Measurements from ENCODE around the gene VGLL3. TPM values are rescaled to one million over a fixed set of nuclear protein-coding genes. Genes with fewer than 3 reads are reported as not detected.

The VGLL3 gene
- total RNA-seq = 12.7 and 43.7 TPM in 2 replicates

GRCh38 chr3:86990734-86991481 is at the start of gene VGLL3:
TSS of gene VGLL3 (minus strand) at chr3:86991149. CDS start at chr3:86990743, 406 bp downstream.

Other genes with a start within 250 kb of the VGLL3 start
- 26.9 and 34.4 TPM in 2 replicates for gene CHMP2B, start 236.2 kb upstream of the VGLL3 start, total RNA-seq

Data from epithelial cell of alveolus of lung (primary cell).